Endothelial cell of umbilical vein (primary cell): Measurements from ENCODE around the gene RASAL2. TPM values are rescaled to one million over a fixed set of nuclear protein-coding genes. Genes with fewer than 3 reads are reported as not detected.

Source experiments
- BruUV-seq: library from RNA; stranded (reverse); fragments of 400-500 nt; replicated peaks from 2 replicates; lab custom pipeline; 2021; lab: Mats Ljungman, UMichigan
- CTCF ChIA-PET: fragments of 300-600, 350-600 bp; sonication (Branson Sonifier 250); formaldehyde crosslinking; loops from one replicate; lab custom pipeline; 2021; ENCODE audit warnings: antibody characterized with exemption, inconsistent platforms; lab: Charles Lee
- POLR2A ChIA-PET: fragments of 300-600, 350-600 bp; sonication (Branson Sonifier 250); formaldehyde crosslinking; loops from one replicate; lab custom pipeline; 2021; ENCODE audit warnings: antibody characterized with exemption, inconsistent platforms; lab: Charles Lee
- DNase-seq: peaks from one replicate; pipeline ENCODE4 v3.0.0-alpha.2; 2011; ENCODE audit warnings: low read depth, low spot score
- FAIRE-seq: peaks from 2 replicates; lab custom pipeline; 2011; peaks lifted over from hg19 to GRCh38; lab: Jason Lieb, UNC
- H2AFZ ChIP-seq: 2 replicates; pipeline ENCODE4 v1.6.0; 2012; ENCODE audit warnings: low read depth, low read length, control low read depth, inconsistent platforms
- H3K27ac ChIP-seq: 2 replicates; pipeline ENCODE4 v1.5.1; 2011; ENCODE audit warnings: low read depth, mild to moderate bottlenecking, control low read depth, low read length, moderate library complexity; ENCODE audit not compliant: insufficient read depth
- H3K27me3 ChIP-seq, 2 experiments: 2 replicates each; pipeline versions ENCODE4 v1.6.0 to v1.6.1; 2011; ENCODE audit warnings: low read length in 2 of 2, mixed read lengths in 1 of 2; ENCODE audit not compliant: control insufficient read depth in 2 of 2, insufficient read depth in 2 of 2
- H3K36me3 ChIP-seq, 2 experiments: 2 replicates in 1 of 2; 3 replicates in 1 of 2; pipeline ENCODE4 v1.5.1; 2011; ENCODE audit warnings: low read length in 2 of 2, mild to moderate bottlenecking in 1 of 2, moderate library complexity in 1 of 2; ENCODE audit not compliant: control insufficient read depth in 2 of 2, insufficient read depth in 2 of 2; ENCODE audit errors: extremely low read depth in 1 of 2
- H3K4me1 ChIP-seq: 3 replicates; pipeline ENCODE4 v1.5.1; 2011; ENCODE audit warnings: mild to moderate bottlenecking, low read length; ENCODE audit not compliant: control insufficient read depth, insufficient read depth; ENCODE audit errors: extremely low read depth
- H3K4me2 ChIP-seq: 2 replicates; pipeline ENCODE4 v1.6.1; 2011; ENCODE audit warnings: low read length, control low read depth, mixed read lengths; ENCODE audit not compliant: insufficient read depth
- H3K4me3 ChIP-seq, 3 experiments: fragments of 200-600 bp in 1 of 3; sonication (generic), shearing (Covaris generic) in 1 of 3; replicated peaks in 1 of 3; 2 replicates each; pipeline ENCODE4 v1.5.1; 2011 to 2016; ENCODE audit warnings: control low read depth in 3 of 3, low read length in 3 of 3, mild to moderate bottlenecking in 2 of 3, inconsistent platforms in 1 of 3, low read depth in 1 of 3, moderate library complexity in 1 of 3; ENCODE audit not compliant: insufficient read depth in 1 of 3
- H3K79me2 ChIP-seq: 2 replicates; pipeline ENCODE4 v1.6.0; 2012; ENCODE audit warnings: low read length, inconsistent platforms; ENCODE audit not compliant: control insufficient read depth, insufficient read depth
- H3K9ac ChIP-seq: replicated peaks from 2 replicates; pipeline ENCODE3; 2011; ENCODE audit warnings: low read length, control low read depth; ENCODE audit not compliant: insufficient read depth; ENCODE audit errors: extremely low read depth
- H3K9me1 ChIP-seq: replicated peaks from 3 replicates; pipeline ENCODE4 v1.6.0; 2011; ENCODE audit warnings: mild to moderate bottlenecking, low read length; ENCODE audit not compliant: control insufficient read depth, insufficient read depth; ENCODE audit errors: extremely low read depth
- H3K9me3 ChIP-seq: replicated peaks from 2 replicates; pipeline ENCODE4 v1.5.1; 2012; ENCODE audit warnings: low read length, inconsistent platforms; ENCODE audit not compliant: control insufficient read depth, insufficient read depth
- H4K20me1 ChIP-seq: replicated peaks from 2 replicates; pipeline ENCODE3; 2011; ENCODE audit warnings: mild to moderate bottlenecking, low read length; ENCODE audit not compliant: control insufficient read depth, insufficient read depth; ENCODE audit errors: extremely low read depth
- CTCF ChIP-seq, 2 donors: IDR thresholded peaks; 1 replicate in 1 of 2; 2 replicates in 1 of 2; pipeline ENCODE4 v1.5.1; 2011; ENCODE audit warnings: low read length in 2 of 2, mild to moderate bottlenecking in 2 of 2, moderate library complexity in 2 of 2, control low read depth in 1 of 2, inconsistent platforms in 1 of 2, low read depth in 1 of 2; ENCODE audit not compliant: insufficient read depth in 1 of 2; ENCODE audit errors: extremely low read depth in 1 of 2
- EZH2 ChIP-seq: IDR thresholded peaks from 2 replicates; pipeline ENCODE4 v1.6.1; 2012; ENCODE audit warnings: borderline replicate concordance, low read depth, mild to moderate bottlenecking, moderate library complexity, low read length, inconsistent platforms; ENCODE audit not compliant: severe bottlenecking
- FOS ChIP-seq: IDR thresholded peaks from 2 replicates; pipeline ENCODE4 v1.6.1; 2011; ENCODE audit warnings: mild to moderate bottlenecking, low read length, moderate library complexity, borderline replicate concordance; ENCODE audit not compliant: insufficient read depth
- GATA2 ChIP-seq: IDR thresholded peaks from 2 replicates; pipeline ENCODE4 v1.7.0; 2011; ENCODE audit warnings: low read depth, mild to moderate bottlenecking, moderate library complexity, mixed read lengths, low read length; ENCODE audit not compliant: insufficient read length, insufficient read depth
- JUN ChIP-seq: IDR thresholded peaks from 2 replicates; pipeline ENCODE4 v1.6.1; 2011; ENCODE audit warnings: borderline replicate concordance, low read depth; ENCODE audit not compliant: insufficient read length, insufficient read depth
- MAX ChIP-seq: IDR thresholded peaks from 2 replicates; pipeline ENCODE4 v1.6.1; 2011; ENCODE audit not compliant: insufficient read depth, insufficient read length
- MYC ChIP-seq: IDR thresholded peaks from one replicate; pipeline ENCODE4 v1.6.1; 2011; ENCODE audit warnings: mild to moderate bottlenecking, low read depth, low read length
- POLR2A ChIP-seq: IDR thresholded peaks from 2 replicates; pipeline ENCODE4 v1.6.1; 2012; ENCODE audit warnings: low read depth, mild to moderate bottlenecking, control low read depth, low read length
- POLR2AphosphoS5 ChIP-seq: IDR thresholded peaks from 2 replicates; pipeline ENCODE4 v1.6.1; 2012; ENCODE audit warnings: low read depth, mild to moderate bottlenecking, control low read depth, low read length, moderate library complexity; ENCODE audit not compliant: insufficient read depth
- dilution Hi-C: fragments of 300-500 bp; cut with MboI; formaldehyde crosslinking; loops from one replicate; pipeline ENCODE4 v1.15.0; 2019; ENCODE audit warnings: low sequenced_read_pairs; ENCODE audit not compliant: extremely low pct_ligation_motif_present
- intact Hi-C: fragments of 100-400 bp; cut with micrococcal nuclease; formaldehyde crosslinking; loops from one replicate; pipeline ENCODE4 v1.10.0; 2022
- polyA plus RNA-seq, 4 experiments: library from polyadenylated mRNA; depleted of rRNA in 3 of 4; stranded (reverse) in 3 of 4; unstranded in 1 of 4; fragments of >200 nt; gene quantifications; 2 replicates each; pipeline versions ENCODE4 v1.2.1 to v1.2.3, GENCODE V29; 2011 to 2012; ENCODE audit warnings: missing spikeins in 1 of 4
- total RNA-seq: library from RNA; stranded (reverse); gene quantifications from 2 replicates; pipeline ENCODE4 v1.2.3, GENCODE V29; 2021

Gene RASAL2
- total and polyA plus RNA-seq, 2 donors (not counting 3 experiments of a cell fraction or from before 2014, with no cell fraction given), result 12.5 to 15.5 TPM

GRCh38 chr1:178307264-178307663 lies 213.4 kb downstream of the RASAL2 start:
- no peak for TF ChIP-seq POLR2AphosphoS5
- TF ChIP-seq JUN, result no peak
- no peak for TF ChIP-seq POLR2A
- no peak for TF ChIP-seq MYC
- TF ChIP-seq FOS, result no peak
- no peak for TF ChIP-seq CTCF (IDR thresholded peaks at IDR 0.05; ENCODE audit: extremely low read depth in 1 of 2, insufficient read depth in 1 of 2, low read depth in 1 of 2, low read length in 2 of 2)
- TF ChIP-seq MAX, result no peak
- TF ChIP-seq GATA2, result no peak
- no peak for TF ChIP-seq EZH2
- FAIRE-seq (no peak), DNase-seq (no peak)
- H3K4me2 ChIP-seq, result no peak overlapping the region
- ChIA-PET CTCF (interaction anchor here (7.7 kb wide), 1 partner anchor 195 kb away, joined by 240 read pairs; no protein-coding TSS in a partner anchor), POLR2A (no interaction called here)
- H3K9ac ChIP-seq, result no peak overlapping the region
- H3K4me1 ChIP-seq, result peaks cover 2% of the 10 kb centered on the region
- H3K36me3 ChIP-seq, result no peaks in the 10 kb centered on the region
- no TSS peak for BruUV-seq
- no peaks in the 10 kb centered on the region for H3K9me1 ChIP-seq
- peaks cover 3% of the 10 kb centered on the region for H3K79me2 ChIP-seq
- intact Hi-C loops (no loop called here), dilution Hi-C loops (no loop called here)
- no peak overlapping the region for H3K27ac ChIP-seq
- H3K4me3 ChIP-seq, result no peak overlapping the region
- H3K9me3 ChIP-seq, result no peaks in the 10 kb centered on the region
- H2AFZ ChIP-seq, result no peak overlapping the region
- no peaks in the 10 kb centered on the region for H4K20me1 ChIP-seq
- H3K27me3 ChIP-seq, result no peaks in the 10 kb centered on the region
